Fibroblast of pulmonary artery (primary cell): ENCODE results near the gene DLAT.
"Not testable (repeated sequence)": the region's sequence is repeated elsewhere in the genome, so short reads cannot be mapped to it uniquely, and the experiment has no call there.

Source experiments
- DNase-seq: peaks from one replicate; pipeline ENCODE4 v3.0.0-alpha.2; 2010; ENCODE audit warnings: low read depth
- H3K4me3 ChIP-seq: replicated peaks from 2 replicates; pipeline ENCODE4 v1.5.1; 2011; ENCODE audit warnings: low read depth, mild to moderate bottlenecking, control low read depth, low read length, moderate library complexity
- TF ChIP-seq, protein P1 (sequence below): IDR thresholded peaks from 2 replicates; pipeline ENCODE4 v1.5.1; 2011; ENCODE audit warnings: mild to moderate bottlenecking, control low read depth, low read length, inconsistent platforms; ENCODE audit errors: missing control alignments

DLAT gene

DNA sequence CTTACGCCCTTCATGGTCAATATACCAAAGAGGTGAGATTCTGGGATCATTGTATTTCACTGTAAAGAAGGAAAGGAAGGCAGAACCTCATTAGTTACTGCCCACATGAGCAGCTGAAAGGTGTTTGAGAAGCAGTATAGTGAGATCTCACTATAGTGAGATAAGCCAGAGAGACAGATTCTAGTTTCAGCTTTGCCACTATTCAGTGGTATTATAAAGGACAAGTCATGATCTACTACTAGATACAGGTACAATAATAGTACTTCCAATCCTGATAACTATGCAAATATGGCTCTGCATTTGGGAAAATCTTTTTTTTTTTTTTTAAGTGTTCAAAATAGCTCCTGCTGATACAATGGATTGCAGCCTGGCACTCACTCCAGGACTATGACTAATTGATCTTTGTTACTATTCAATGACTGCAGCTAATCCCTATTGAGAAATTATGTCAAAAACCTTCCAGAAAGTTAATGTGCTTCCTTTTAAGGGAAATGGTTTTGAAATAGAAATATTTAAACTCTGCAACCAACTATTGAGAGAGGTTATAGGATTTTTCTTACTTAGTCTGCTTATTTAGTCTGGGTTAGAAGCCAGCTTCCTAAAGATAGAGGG lies 8.3 kb upstream of the DLAT start:
- H3K4me3 ChIP-seq, result no peak overlapping the region
- TF ChIP-seq, protein P1, sequence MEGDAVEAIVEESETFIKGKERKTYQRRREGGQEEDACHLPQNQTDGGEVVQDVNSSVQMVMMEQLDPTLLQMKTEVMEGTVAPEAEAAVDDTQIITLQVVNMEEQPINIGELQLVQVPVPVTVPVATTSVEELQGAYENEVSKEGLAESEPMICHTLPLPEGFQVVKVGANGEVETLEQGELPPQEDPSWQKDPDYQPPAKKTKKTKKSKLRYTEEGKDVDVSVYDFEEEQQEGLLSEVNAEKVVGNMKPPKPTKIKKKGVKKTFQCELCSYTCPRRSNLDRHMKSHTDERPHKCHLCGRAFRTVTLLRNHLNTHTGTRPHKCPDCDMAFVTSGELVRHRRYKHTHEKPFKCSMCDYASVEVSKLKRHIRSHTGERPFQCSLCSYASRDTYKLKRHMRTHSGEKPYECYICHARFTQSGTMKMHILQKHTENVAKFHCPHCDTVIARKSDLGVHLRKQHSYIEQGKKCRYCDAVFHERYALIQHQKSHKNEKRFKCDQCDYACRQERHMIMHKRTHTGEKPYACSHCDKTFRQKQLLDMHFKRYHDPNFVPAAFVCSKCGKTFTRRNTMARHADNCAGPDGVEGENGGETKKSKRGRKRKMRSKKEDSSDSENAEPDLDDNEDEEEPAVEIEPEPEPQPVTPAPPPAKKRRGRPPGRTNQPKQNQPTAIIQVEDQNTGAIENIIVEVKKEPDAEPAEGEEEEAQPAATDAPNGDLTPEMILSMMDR, result no peak
- DNase-seq, result peak; percentile 74

DNA sequence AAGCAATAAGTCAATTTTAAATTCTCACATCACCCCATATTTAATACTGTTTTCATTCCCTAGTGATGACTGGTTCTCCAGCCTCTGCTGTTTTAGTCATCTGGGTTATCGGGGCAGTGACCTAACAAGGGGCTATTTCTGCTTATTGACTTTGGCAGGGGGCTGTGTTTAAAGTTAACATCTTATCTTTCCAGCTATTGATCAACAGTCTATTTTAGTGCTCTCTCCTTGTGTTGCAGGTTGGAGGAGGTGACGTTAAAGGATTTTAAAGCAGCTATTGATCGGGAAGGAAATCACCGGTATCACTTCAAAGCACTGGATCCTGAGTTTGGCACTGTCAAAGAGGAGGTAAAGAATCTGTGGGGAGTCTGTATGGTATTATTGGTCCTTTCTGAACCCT lies 7.7 kb upstream of the DLAT start:
- peak; percentile 37 for DNase-seq
- no peak overlapping the region for H3K4me3 ChIP-seq
- TF ChIP-seq, protein P1, result no peak

DNA sequence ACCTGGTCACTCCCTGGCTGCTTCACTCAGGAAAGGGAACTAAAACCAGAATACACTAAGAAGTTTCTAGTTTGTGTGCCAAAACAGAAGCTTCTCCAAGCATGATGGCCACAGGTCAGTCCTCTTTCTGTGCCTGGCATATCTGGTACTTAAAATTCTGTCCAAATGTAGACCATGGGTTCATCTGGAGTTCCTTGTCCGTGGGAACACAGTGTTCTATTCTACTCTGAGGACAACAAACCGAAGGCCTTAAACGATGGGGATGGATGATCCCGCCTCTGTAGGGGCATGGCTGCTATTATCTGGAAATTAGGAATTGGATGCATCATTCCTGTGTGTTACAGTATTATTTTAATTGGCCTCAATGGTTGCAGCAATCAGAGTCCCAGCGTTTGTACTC lies 6.1 kb upstream of the DLAT start:
- no peak for DNase-seq
- TF ChIP-seq, protein P1, result no peak
- H3K4me3 ChIP-seq, result no peak overlapping the region

DNA sequence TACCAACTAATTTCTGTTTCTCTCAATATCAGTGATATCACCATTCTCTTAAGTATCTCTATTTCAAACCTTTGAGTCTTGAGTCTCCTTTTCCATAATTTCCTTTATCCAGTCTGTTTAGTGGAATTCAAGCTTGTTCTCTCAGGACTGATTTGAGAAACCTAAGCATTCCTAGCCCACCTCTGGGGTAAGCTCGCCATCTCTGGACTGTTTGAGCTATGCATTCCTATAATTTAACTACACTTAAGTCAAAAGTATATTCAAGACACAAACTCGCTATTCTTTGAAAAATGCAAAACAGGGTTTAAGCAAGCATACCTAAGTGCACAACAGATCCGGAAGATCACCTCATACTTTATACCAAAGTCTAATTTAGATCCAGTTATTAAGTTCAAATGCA lies 2.1 kb upstream of the DLAT start:
- DNase-seq, result no peak
- no peak overlapping the region for H3K4me3 ChIP-seq
- TF ChIP-seq, protein P1, result no peak

DNA sequence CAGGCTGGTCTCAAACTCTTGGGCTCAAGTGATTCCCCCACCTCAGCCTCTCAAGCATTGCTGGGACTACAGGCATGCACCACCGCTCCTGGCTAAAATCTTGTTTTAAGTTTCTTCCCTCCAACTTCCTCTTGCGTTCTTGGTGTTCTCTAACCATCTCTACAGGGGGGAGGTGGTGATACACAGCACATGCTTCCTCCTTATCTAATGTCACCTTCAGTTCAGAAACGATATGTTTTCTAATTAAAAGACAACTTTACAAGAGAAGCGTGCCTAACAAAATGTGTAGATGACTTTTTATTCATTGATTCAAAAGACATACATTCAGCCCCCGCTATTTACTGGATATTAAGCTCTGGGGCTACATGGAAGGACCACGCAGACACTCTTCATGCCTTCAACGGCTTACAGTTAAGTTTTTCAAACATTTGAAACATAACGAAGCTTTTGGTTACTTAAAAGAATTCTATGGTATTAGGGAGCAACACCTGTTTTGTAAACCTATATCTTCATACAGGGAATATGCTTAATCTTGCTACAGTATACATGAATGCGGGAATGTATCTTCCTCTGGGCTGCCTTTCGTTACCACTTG lies 933 bp upstream of the DLAT start:
- peak overlapping the region; percentile 89 for H3K4me3 ChIP-seq
- DNase-seq, result no peak
- TF ChIP-seq, protein P1, result no peak

DNA sequence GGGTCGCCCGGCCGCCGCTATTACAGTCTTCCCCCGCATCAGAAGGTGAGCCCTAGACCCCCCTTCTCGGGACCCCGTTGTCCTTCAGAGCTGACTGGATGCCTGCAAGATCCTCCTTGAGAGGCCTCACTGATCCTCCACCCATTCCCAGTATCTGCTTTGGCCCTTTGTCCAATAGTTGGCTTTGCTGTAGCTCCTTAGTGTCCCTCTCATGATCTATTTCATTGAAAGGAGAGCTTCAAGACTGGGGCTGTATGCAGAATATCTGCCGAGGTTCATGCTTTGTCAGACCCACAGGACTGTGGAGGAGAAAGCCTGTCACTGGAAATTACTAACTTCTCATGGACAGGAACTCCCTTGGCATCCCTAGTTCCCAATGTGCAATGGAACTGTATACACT lies 499 bp downstream of the DLAT start:
- TF ChIP-seq, protein P1, result no peak
- DNase-seq, result peak; percentile 11
- H3K4me3 ChIP-seq, result peak overlapping the region; percentile 89

DNA sequence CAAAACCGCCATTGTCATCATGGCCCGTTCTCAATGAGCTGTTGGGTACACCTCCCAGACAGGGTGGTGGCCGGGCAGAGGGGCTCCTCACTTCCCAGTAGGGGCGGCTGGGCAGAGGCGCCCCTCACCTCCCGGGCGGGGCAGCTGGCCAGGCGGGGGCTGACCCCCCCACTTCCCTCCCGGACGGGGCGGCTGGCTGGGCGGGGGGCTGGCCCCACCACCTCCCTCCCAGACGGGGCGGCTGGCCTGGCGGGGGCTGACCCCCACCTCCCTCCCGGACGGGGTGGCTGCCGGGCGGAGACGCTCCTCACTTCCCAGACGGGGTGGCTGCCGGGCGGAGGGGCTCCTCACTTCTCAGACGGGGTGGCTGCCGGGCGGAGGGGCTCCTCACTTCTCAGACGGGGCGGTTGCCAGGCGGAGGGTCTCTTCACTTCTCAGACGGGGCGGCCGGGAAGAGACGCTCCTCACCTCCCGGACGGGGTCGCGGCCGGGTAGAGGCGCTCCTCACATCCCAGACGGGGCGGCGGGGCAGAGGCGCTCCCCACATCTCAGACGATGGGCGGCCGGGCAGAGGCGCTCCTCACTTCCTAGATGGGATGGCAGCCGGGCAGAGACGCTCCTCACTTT lies 1.7 kb downstream of the DLAT start:
- not testable (repeated sequence) for DNase-seq, H3K4me3 ChIP-seq
